Measurements from ENCODE around the gene ZNF662.
"Not testable (repeated sequence)": the region's sequence is repeated elsewhere in the genome, so short reads cannot be mapped to it uniquely, and the experiment has no call there.

The ZNF662 gene

GRCh38 chr3:42883251-42883930, 22.6 kb upstream of the ZNF662 start:
- H3K4me3 ChIP-seq (ENCODE audit: low read length); DNase-seq (ENCODE audit: low read depth, low spot score): not testable (repeated sequence)

GRCh38 chr3:42884324-42884723, 21.6 kb upstream of the ZNF662 start:
- no peak for DNase-seq (ENCODE audit: low read depth, low spot score)
- no peak overlapping the region for H3K4me3 ChIP-seq (ENCODE audit: low read length)

- DNase-seq (ENCODE audit: low read depth, low spot score) = no peak
- no peak overlapping the region for H3K4me3 ChIP-seq (ENCODE audit: low read length)
These were observed 19.6 kb upstream of the ZNF662 start for GRCh38 chr3:42886294-42886822.

- H3K4me3 ChIP-seq (ENCODE audit: low read length) = no peak overlapping the region
- DNase-seq (ENCODE audit: low read depth, low spot score) = no peak
These were observed 18.9 kb upstream of the ZNF662 start for GRCh38 chr3:42887084-42887483.

- DNase-seq (ENCODE audit: low read depth, low spot score) = no peak
- H3K4me3 ChIP-seq (ENCODE audit: low read length) = no peak overlapping the region
These were observed 14.9 kb upstream of the ZNF662 start for GRCh38 chr3:42891042-42891441.

GRCh38 chr3:42892169-42892568, 13.8 kb upstream of the ZNF662 start:
- no peak for DNase-seq (ENCODE audit: low read depth, low spot score)

GRCh38 chr3:42892807-42893206, 13.1 kb upstream of the ZNF662 start:
- no peak overlapping the region for H3K4me3 ChIP-seq (ENCODE audit: low read length)
- DNase-seq (ENCODE audit: low read depth, low spot score) = no peak

More at GRCh38 chr3:42892169-42892568, 13.8 kb upstream of the ZNF662 start:
- H3K4me3 ChIP-seq (ENCODE audit: low read length) = no peak overlapping the region

GRCh38 chr3:42894698-42895579, 11.0 kb upstream of the ZNF662 start:
- DNase-seq (ENCODE audit: low read depth, low spot score) = no peak
- H3K4me3 ChIP-seq (ENCODE audit: low read length) = no peak overlapping the region

- no peak overlapping the region for H3K4me3 ChIP-seq (ENCODE audit: low read length)
- DNase-seq (ENCODE audit: low read depth, low spot score) = no peak
These were observed 10.4 kb upstream of the ZNF662 start for GRCh38 chr3:42895580-42895868.

GRCh38 chr3:42898896-42899675, 6.9 kb upstream of the ZNF662 start:
- no peak for DNase-seq (ENCODE audit: low read depth, low spot score)
- H3K4me3 ChIP-seq (ENCODE audit: low read length) = no peak overlapping the region

- DNase-seq (ENCODE audit: low read depth, low spot score) = no peak
- no peak overlapping the region for H3K4me3 ChIP-seq (ENCODE audit: low read length)
These were observed 5.5 kb upstream of the ZNF662 start for GRCh38 chr3:42900226-42901072.

- no peak for DNase-seq (ENCODE audit: low read depth, low spot score)
- no peak overlapping the region for H3K4me3 ChIP-seq (ENCODE audit: low read length)
These were observed 4.9 kb upstream of the ZNF662 start for GRCh38 chr3:42901073-42901415.

GRCh38 chr3:42902257-42902656, 3.7 kb upstream of the ZNF662 start:
- no peak for DNase-seq (ENCODE audit: low read depth, low spot score)
- H3K4me3 ChIP-seq (ENCODE audit: low read length) = no peak overlapping the region

GRCh38 chr3:42904076-42904475, 1.9 kb upstream of the ZNF662 start:
- DNase-seq (ENCODE audit: low read depth, low spot score) = no peak
- H3K4me3 ChIP-seq (ENCODE audit: low read length) = no peak overlapping the region

GRCh38 chr3:42905740-42906069, 237 bp upstream of the ZNF662 start:
- DNase-seq (ENCODE audit: low read depth, low spot score) = no peak

GRCh38 chr3:42906848-42907183, 874 bp downstream of the ZNF662 start:
- DNase-seq (ENCODE audit: low read depth, low spot score) = no peak
- no peak overlapping the region for H3K4me3 ChIP-seq (ENCODE audit: low read length)

More at GRCh38 chr3:42905740-42906069, 237 bp upstream of the ZNF662 start:
- H3K4me3 ChIP-seq (ENCODE audit: low read length) = no peak overlapping the region

- no peak overlapping the region for H3K4me3 ChIP-seq (ENCODE audit: low read length)
- no peak for DNase-seq (ENCODE audit: low read depth, low spot score)
These were observed 2.7 kb downstream of the ZNF662 start for GRCh38 chr3:42908675-42909074.

- no peak overlapping the region for H3K4me3 ChIP-seq (ENCODE audit: low read length)
- no peak for DNase-seq (ENCODE audit: low read depth, low spot score)
These were observed 5.6 kb downstream of the ZNF662 start for GRCh38 chr3:42911551-42911950.

Data from Jurkat, Clone E6-1 (cell line).